ENCODE results near the gene NR5A2. TPM values are rescaled to one million over a fixed set of nuclear protein-coding genes. Genes with fewer than 3 reads are reported as not detected.

The NR5A2 gene
- total RNA-seq, 4 donors from 2014 or later = 3.7 to 19.1 (median 11.3) TPM

DNA sequence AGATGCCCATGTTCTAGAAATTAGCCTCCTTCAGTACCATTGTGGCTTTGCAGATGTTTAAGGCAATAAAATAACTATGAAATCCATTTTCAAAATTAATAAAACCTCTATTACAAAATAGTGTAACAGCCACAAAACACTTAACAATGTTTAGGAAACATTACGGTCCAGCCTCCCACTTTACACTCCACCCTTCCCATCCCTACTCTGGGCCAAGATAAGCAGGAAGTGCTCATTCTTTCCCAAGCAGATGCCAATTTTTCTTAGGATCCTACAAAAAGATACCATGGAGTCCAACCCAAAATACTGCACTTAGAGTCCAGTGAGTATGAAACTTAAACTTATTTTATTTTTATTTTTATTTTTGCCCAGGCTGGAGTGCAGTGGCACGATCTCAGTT, 150.8 kb downstream of the NR5A2 start:
- DNase-seq (ENCODE audit: low spot score) = no peak
- TF ChIP-seq, protein P1, sequence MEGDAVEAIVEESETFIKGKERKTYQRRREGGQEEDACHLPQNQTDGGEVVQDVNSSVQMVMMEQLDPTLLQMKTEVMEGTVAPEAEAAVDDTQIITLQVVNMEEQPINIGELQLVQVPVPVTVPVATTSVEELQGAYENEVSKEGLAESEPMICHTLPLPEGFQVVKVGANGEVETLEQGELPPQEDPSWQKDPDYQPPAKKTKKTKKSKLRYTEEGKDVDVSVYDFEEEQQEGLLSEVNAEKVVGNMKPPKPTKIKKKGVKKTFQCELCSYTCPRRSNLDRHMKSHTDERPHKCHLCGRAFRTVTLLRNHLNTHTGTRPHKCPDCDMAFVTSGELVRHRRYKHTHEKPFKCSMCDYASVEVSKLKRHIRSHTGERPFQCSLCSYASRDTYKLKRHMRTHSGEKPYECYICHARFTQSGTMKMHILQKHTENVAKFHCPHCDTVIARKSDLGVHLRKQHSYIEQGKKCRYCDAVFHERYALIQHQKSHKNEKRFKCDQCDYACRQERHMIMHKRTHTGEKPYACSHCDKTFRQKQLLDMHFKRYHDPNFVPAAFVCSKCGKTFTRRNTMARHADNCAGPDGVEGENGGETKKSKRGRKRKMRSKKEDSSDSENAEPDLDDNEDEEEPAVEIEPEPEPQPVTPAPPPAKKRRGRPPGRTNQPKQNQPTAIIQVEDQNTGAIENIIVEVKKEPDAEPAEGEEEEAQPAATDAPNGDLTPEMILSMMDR (IDR thresholded peaks at IDR 0.05) = no peak
- no peak for ATAC-seq (ENCODE audit: low FRiP score)

DNA sequence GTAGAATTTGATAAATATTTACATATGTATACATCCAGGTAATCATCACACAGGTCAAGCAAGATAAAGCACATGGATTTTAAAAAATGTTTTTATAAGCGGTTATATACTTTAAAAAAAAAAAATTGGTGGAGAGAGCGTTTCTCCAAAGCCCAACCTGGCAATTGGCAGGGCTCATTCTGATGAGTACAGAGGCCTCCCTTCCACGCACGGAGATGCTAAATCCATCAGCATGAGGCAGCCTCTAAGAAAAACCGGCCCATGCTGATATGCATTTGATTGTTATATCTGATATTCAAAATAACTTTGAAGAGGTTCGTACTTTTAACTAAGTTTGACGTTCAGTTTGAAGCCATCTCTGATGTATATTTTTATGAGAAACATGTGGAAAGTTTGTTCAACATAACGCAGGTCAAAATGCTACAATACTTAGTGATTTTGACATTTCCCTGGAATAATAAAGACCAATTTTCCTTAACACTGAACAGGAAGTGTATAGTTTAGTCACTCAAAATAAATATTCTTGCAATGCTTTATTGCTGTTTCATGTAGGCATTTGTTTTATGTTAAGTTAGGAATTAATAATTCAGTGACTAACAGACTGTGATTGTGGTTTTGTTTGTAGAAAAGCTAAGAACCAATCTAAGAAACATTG, 151.7 kb downstream of the NR5A2 start:
- DNase-seq (ENCODE audit: low spot score) (no peak), ATAC-seq (ENCODE audit: low FRiP score) (no peak)
- TF ChIP-seq, protein P1 (IDR thresholded peaks at IDR 0.05) = no peak

DNA sequence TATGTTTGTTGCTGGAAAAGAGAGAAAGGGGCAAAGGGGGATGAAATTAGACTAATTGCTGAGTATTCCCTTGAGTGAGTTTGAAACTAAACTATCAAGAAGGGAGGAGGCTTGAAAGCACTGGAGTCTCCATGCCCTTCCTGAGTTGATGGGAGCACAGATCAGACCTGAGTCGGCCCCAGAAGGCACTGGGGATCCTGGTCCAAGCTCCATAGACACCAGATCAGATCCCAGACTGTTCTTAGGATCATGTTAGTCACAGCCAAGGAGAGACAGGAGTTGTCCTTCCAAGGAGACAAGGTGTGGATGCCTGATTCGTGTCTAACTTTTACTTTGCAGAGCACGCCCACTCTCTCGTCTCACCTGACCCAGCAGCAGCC, 152.3 kb downstream of the NR5A2 start:
- no peak for DNase-seq (ENCODE audit: low spot score)
- no peak for ATAC-seq (ENCODE audit: low FRiP score)
- TF ChIP-seq, protein P1 (IDR thresholded peaks at IDR 0.05) = no peak

DNA sequence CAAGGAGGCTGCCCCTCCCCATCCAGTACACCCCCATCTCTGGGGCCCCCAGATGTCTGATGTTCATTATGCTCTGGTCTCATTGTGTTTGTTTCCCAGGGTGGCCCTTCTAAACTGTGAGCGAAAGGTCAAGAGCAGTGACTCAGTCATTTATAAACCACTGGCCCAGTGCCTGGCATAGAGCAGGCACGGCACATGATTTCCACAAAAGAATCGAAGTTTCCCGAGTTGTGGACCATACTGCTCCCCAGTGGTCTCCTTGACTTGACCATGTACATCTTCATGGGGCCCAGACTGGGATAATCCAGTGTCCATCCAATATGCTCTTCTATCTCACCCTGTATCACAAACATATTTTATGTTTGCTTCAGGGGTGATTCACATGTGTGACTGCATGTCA, 153.3 kb downstream of the NR5A2 start:
- TF ChIP-seq, protein P1 (IDR thresholded peaks at IDR 0.05) = no peak
- DNase-seq (ENCODE audit: low spot score) (no peak), ATAC-seq (ENCODE audit: low FRiP score) (peak; percentile 43)

DNA sequence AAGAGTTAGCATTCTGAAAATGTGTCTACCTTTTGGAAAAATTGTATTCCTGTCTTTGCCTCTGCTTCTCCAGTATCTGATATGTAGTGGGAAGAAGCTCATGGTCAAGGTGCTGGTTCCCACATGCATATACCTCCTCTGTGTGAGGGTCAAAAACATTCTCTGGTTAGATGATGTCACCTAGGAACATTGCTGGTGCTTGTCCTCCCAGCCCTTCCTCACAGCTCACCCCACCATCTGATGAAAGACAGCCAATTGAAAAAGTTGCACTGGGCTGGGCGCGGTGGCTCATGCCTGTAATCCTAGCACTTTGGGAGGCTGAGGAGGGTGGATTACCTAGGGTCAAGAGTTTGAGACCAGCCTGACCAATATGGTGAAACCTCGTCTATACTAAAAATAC, 154.4 kb downstream of the NR5A2 start:
- TF ChIP-seq, protein P1 (IDR thresholded peaks at IDR 0.05) = no peak
- no peak for ATAC-seq (ENCODE audit: low FRiP score)

DNA sequence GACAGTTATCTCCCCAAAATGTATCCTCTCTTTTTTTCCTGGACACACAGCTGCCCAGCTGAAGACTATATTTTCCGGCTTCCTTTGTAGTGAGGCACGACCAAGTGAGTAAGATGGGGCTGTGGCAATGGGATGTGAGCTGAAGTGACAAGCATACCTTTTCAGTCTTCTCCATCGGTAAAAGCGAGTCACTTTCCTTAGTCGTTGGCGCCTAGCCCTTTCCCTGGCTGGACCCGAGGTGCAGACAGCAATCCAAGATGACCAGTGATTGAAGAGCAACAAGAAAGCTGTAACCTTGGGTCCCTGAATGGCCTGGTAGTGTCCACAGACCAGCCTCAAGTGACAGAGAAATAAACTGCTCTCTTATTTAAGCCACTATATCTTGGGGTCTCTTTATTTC, 155.2 kb downstream of the NR5A2 start:
- no peak for DNase-seq (ENCODE audit: low spot score)
- ATAC-seq (ENCODE audit: low FRiP score) = no peak
- TF ChIP-seq, protein P1 (IDR thresholded peaks at IDR 0.05) = no peak

More for the DNA sequence above, 154.4 kb downstream of the NR5A2 start:
- DNase-seq (ENCODE audit: low spot score) = no peak

DNA sequence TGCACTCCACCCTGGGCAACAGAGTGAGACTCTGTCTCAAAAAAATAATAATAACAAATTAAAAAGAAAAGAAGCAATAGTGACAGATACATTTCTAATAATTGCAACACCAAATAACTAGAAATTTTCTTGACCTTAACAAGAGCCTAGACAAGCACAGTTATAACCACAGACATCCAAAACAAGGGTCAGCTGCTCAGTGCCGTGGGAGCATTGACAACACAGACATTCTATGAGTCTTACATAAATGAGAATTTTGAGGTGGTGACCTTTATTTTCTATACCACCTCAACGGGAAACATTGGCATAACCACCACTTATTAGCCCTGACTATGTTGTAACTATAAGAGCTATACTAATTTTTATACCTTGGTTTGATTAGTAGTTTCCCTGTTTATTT, 156.1 kb downstream of the NR5A2 start:
- TF ChIP-seq, protein P1 (IDR thresholded peaks at IDR 0.05) = no peak
- DNase-seq (ENCODE audit: low spot score) = no peak
- no peak for ATAC-seq (ENCODE audit: low FRiP score)
